NCI-H1436 treated with DMSO at 0.1 percent for 48 hours (cell line): ENCODE data around the gene ALOXE3.
"Not testable (repeated sequence)": the region's sequence is repeated elsewhere in the genome, so short reads cannot be mapped to it uniquely, and the experiment has no call there.

Source experiments
- DNase-seq: peaks from one replicate; lab custom pipeline; 2025; lab: John Stamatoyannopoulos, UW

The ALOXE3 gene

GRCh38 chr17:8095361-8095760 is 23.0 kb downstream of the ALOXE3 start:
- no peak for DNase-seq

GRCh38 chr17:8091033-8091687 is 27.2 kb downstream of the ALOXE3 start:
- DNase-seq = no peak

- DNase-seq = no peak
Observed at GRCh38 chr17:8089728-8090127, 28.6 kb downstream of the ALOXE3 start.

GRCh38 chr17:8087952-8088230 is 30.4 kb downstream of the ALOXE3 start:
- DNase-seq = no peak

GRCh38 chr17:8087075-8087951 is 31.0 kb downstream of the ALOXE3 start, which contains the start of gene ALOX12B:
ALOX12B (minus strand) TSS chr17:8087716; CDS start chr17:8087442, 274 bp downstream.
- no peak for DNase-seq

- no peak for DNase-seq
Observed at GRCh38 chr17:8084250-8084649, 34.1 kb downstream of the ALOXE3 start.

GRCh38 chr17:8082292-8082691 is 36.0 kb downstream of the ALOXE3 start:
- no peak for DNase-seq

GRCh38 chr17:8081876-8082275 is 36.4 kb downstream of the ALOXE3 start:
- DNase-seq = no peak

- no peak for DNase-seq
Observed at GRCh38 chr17:8080799-8081219, 37.5 kb downstream of the ALOXE3 start.

- no peak for DNase-seq
Observed at GRCh38 chr17:8080208-8080798, 38.0 kb downstream of the ALOXE3 start.

GRCh38 chr17:8079291-8080207 is 38.8 kb downstream of the ALOXE3 start:
- DNase-seq = peak; percentile 56

GRCh38 chr17:8077939-8078338 is 40.4 kb downstream of the ALOXE3 start:
- DNase-seq = not testable (repeated sequence)

GRCh38 chr17:8076502-8077266 is 41.6 kb downstream of the ALOXE3 start:
- no peak for DNase-seq

- DNase-seq = no peak
Observed at GRCh38 chr17:8075574-8076342, 42.6 kb downstream of the ALOXE3 start.

GRCh38 chr17:8075081-8075480 is 43.2 kb downstream of the ALOXE3 start:
- no peak for DNase-seq

- DNase-seq = no peak
Observed at GRCh38 chr17:8074554-8074953, 43.8 kb downstream of the ALOXE3 start.

GRCh38 chr17:8073627-8074484 is 44.5 kb downstream of the ALOXE3 start:
- DNase-seq = no peak

- DNase-seq = no peak
Observed at GRCh38 chr17:8072729-8073461, 45.4 kb downstream of the ALOXE3 start.

- DNase-seq = no peak
Observed at GRCh38 chr17:8072341-8072728, 46.0 kb downstream of the ALOXE3 start.
